Measurements from ENCODE around the gene EMP2.
"Not testable (repeated sequence)": the region's sequence is repeated elsewhere in the genome, so short reads cannot be mapped to it uniquely, and the experiment has no call there.

Gene EMP2, protein sequence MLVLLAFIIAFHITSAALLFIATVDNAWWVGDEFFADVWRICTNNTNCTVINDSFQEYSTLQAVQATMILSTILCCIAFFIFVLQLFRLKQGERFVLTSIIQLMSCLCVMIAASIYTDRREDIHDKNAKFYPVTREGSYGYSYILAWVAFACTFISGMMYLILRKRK

DNA sequence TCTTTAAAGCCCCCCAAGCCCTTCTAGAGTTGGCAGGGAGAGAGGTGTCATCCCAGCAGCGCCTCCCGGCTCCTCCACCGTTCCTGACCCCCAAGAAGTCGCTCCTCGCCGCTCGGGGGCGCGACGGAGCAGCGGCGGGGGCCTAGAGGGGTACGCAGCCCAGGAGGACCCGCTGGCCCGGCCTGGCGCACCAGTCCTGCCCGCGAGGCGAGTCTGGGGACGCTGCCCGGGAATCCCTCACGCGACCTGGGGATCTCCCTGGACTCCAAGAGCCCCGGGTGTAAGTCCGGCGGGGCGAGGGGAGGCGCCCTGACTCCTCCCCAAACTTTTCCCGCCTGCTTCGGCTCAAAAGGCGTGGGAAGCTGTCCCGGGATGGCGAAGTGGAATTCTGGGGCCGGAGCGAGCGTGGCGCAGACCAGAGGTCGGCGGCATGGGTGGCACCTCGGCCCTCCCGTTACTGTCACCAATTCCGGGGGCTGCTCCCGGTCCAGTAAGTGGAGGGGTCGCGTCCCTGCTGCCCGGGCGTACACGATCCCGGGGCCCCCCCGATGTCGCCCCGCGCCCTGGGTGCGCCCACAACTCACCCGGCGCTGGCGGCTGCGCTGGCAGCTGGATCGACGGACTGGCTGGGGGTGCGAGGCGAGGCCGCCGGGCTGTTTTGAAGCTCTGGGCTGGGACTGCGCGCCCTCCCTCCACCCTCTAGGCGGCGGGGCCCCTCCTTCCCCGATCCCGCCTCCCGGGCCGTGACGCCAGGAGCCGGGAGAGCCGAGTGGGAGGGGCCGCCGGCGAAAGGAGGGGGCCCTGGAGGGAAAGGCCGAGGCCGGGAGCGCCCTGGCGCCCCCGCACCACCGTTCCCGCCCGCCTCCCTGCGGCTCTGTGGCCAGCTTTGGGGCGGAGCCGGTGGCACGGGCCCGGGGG lies at the start of gene EMP2:
Gene EMP2, minus strand, starts transcription at position 634 of the 918 bp plus-strand sequence. CDS start 32,981 bp downstream, outside the sequence.
- peak in 1 of 2 donors; percentile 22 for DNase-seq

DNA sequence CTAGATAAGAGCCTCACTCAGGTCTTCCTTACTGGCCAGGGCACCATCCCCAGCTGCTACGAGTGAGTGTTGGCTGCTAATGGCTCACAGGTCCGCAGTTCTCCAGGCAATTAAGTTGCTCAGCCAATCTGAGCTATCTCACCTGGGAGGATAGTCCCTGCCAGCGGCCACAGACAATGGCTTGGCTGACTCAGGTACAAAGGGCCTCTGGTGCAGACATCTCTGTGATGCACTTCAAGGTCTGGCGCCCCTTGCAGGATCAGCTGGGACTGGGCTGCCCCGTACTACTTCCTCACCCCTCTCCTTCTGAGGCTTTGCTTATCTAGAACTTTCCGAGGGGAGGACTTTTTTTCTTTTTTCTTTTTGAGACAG lies 49.2 kb upstream of the EMP2 start:
- DNase-seq, result no peak

DNA sequence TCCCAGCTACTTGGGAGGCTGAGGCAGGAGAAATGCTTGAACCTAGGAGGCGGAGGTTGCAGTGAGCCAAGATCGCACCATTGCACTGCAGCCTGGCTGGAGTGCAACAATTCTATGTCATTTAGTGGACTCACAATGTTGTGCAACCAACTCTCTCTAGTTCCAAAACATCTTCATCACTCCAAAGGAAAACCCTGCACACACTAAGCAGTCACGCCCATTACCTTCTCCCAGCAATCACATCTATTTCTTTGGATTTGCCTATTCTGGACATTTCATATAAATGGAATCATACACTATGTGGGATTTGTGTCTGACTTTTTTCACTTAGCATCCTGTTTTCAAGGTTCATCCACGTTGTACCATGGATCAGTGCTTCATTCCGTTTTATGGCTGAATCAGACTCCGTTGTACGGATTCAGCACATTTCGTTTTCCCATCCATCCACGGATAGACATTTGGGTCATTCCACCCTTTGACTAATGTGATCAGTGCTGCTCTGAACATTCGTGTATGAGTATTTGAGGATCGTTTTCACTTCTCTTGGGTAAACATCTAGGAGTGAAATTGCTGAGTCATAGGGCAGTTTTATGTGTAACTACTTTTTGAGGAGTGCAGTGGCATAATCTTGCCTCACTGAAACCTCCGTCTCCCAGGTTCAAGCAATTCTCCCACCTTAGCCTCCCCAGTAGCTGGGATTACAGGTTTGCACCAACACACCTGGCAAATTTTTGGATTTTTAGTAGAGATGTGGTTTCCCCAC lies 45.4 kb upstream of the EMP2 start:
- no peak for DNase-seq

DNA sequence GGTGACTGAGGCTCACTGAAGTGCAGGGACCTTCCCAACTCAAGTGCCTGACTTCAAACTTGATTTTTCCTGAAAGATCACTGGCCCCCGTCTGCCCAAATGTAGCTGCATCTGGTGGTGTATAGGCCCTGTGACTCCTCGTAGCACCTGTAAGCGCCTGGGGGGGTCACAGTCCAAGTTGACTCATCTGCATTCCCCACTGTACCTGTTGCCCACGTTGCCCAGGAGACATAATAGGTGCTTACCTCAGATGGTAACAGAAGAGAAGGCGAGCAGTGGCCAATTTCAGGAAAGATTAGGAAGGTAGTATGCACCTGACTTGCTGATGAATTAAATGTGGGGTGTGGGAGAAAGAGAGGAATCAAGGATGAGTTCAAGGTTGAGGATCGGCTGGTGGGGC lies 44.1 kb upstream of the EMP2 start:
- DNase-seq, result no peak

DNA sequence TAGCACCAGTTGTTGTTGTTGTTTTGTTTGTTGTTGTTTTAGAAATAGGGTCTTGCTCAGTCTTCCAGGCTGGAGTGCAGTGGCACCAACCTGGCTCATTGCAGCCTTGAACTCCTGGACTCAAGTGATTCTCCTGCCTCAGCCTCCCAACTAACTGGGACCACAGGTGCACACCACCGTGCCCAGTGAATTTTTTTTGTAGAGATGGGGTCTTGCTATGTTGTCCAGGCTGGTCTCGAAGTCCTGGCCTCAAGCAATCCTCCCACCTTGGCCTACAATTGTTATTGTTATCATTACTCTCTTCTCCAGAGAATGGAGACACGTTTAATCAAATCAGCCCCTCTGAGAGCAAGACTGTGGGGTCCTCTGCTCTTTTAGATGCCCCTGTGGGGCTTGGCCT lies 42.7 kb upstream of the EMP2 start:
- no peak for DNase-seq

DNA sequence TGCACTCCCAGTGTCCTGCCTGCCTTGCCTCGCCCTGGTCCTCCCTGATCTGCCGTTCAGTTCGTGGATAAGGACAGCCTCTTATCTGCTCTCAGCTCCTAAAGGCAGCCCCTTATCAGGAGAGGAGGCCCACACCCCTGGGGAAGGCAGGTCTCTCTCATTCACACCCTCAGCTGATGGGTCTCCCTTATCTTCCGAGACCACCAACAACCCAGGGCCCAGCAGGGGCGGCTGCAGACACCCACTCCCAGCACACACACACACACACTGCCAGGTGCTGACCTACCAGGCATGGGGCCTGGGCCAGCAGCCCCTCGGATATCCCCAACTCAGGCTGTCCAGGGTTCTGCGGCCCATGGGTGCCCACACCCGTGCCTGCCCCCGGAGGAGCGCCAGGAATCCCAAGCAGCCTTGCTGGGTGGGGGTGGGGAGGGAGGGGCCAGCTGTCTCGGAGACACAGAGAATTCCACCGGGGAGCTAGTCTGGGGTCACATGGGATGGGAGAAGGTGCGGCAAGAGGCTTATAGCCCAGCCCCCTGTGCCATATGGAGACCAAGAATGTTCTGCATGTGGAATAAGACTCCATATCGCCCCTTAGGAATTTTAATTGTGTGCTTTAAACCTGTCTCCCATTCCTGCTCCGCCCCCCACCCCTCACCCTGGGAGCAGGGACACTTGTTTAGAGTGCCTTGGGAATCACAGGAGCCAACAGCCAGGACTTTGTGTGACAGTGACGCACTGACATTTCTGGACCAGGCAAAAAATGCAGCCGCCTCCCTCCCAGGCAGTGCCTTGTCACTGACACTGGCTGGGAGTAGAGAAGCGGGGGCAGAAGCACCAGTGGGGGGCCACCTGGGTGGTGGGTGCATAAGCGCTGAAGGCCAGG lies 41.9 kb upstream of the EMP2 start:
- DNase-seq, result no peak

DNA sequence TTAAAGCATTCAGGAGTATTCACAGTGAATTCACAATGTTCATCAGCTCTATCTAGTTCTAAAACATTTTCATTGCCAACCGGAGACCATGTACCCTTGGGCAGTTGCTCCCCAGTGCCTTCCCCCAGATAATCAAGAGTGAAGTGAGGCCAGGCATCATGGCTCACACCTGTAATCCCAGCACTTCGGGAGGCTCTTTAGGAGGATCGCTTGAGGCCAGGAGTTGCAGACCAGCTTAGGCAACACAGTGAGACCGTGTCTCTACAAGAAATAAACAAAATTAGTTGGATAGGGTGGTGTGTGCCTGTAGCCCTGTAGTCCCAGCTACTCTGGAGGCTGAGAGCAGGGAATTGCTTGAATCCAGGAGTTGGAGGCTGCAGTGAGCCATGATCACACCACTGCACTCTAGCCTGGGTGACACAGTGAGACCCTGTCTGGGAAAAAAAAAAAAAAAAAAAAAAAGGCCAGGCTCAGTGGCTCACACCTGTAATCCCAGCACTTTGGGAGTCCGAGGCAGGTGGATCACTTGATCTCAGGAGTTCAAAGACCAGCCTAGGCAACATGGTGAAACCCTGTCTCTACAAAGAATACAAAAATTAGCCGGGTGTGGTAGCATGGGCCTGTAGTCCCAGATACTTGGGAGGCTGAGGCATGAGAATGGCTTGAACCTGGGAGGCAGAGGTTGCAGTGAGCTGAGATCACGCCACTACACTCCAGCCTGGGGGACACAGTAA lies 41.0 kb upstream of the EMP2 start:
- not testable (repeated sequence) for DNase-seq

DNA sequence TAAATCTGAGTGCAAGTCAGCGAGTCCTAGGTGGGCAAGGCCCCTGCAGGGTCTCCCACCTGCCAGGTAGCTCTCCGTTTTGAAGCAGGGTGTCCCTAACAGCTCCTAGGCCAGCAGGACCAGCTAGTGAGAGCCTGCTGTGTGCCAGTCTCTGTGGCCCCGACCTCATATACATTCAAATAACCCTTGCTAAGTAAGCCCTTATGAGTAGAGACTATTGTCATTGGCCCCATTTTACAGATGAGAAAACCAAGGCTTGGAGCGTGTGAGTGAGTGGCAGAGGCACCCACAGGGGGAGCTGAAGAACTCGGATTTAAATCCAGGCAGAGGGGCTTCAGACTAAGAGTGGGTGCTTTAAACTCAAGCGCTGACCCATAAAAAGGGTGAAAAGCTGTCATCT lies 39.7 kb upstream of the EMP2 start:
- no peak for DNase-seq

DNA sequence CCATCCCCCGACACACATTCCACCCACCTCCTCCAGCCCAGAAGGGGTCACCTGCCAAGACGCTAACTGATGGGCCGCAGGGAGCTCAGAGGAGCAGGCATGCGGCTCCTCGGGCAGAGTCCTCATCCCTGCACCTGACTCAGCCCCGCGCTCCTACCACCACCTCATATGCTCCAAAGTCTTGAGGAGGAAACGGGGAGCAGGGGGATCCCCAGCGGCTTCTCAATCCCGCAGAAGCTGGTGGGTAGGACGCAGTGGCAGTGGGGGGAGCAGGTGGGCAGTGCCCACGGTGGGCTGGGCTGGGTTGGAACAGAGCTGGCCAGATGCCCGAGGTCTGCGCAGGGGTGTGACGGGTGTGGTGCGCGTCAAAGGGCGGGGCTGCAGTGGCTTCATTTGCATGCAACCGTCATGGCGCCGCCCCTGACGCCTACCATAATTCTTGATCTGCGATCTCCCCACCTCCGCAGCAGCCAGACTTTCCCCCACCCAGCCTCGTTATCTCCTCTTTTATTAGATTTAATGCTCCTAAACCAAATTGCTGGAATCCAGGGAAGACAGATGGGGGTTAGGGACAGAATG lies 39.0 kb upstream of the EMP2 start:
- peak in 1 of 2 donors; percentile 16 for DNase-seq

DNA sequence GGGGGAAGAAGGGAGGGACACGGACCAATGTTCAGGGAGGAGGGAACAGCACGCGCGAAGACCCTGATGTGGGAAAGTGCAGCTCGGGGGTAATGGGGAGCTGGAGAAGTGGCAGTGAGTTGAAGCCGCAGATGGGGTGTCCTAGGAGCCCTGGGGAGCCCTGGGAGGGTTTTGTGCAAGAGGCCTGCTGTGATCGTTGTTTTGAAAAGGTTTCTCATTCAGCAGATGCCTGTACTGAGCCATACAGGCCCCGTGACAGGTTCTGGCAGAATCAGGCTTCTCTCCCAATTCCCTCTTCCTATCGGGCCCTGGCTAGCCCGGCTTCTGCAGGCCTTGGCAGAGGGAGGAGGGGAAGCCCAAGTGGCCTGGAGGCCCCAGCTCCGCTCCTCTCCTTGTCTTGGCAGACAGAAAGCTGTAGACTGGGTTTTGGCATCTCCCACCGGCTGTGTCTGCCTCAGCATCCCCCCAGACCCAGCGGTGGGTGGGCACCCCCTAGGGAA lies 38.4 kb upstream of the EMP2 start:
- no peak for DNase-seq

DNA sequence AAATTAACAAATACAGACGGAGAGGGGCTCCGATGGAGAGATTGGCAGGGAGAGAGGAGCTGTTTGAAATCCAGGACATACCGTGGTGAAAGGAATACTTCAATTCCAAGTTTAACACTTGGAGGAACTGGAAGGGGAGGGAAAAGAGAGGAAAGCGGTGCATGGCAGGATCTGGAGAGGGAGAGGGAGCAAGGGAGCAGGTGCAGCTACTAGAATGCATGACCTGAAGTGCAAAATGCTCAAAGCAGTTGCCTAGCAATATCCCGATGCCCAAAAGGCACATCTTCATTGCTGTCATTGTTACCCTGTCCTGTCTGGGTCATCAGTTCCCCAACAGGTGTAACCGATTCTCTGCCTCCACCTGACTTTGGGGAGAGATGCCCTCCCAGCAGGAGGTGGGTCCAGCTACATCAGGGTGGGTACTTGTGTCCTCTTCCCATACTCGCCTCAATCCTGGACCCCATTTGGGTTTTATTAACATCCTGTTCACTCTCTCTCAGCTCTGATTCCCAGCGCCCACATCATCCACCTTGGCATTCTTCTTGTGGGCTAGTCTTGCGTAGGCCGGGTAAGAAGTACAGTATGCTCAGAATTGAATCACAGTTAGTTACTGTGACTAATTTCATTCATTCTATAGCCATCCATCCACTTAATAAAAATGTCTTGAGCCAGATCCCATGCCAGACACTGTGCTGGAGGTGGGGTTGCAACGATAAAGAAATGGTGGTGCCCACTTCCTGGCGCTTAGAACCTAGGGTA lies 37.4 kb upstream of the EMP2 start:
- DNase-seq, result no peak

DNA sequence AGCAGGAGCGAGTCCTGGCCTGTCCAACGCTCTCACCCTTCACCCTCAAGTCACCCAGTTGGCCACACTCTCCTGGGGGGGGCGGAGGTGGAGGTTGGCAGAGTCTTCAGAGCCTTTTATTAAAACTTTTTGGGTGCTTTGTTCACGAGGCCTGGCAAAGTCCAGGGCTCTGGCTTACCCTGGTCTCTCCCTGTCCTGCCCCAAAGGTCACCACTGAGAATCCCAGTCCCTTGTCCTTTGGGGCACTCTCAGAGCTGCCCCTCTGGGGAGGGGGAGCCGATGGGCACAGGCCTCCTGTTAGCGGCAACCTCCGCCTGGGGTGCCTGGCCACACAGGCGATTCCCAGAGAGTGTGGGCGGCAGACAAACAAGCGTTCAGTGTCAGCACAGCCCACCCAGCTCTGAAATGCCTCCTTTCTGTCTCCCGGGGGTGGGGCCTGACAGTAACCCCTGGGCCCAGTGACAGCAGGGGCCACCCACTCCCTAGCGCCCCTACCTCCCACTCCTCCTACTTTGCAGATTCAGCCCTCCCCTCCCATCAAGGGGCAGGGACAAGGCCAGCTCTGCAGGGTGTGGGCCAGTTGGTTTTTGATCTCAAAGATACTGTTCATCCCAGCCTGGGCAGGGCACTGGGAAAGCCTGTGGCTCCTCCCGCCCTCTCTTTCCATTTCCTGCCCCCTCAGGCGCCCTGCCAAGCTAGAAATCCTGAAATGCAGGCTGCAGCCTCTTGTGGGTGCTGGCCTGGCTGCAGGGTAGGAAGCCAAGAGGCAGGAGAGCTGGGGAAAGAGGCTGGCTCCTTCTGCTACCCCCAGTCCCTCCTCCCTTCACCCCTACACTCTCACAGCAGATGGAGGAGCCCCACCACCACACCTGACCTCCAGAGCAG lies 36.6 kb upstream of the EMP2 start:
- no peak for DNase-seq

DNA sequence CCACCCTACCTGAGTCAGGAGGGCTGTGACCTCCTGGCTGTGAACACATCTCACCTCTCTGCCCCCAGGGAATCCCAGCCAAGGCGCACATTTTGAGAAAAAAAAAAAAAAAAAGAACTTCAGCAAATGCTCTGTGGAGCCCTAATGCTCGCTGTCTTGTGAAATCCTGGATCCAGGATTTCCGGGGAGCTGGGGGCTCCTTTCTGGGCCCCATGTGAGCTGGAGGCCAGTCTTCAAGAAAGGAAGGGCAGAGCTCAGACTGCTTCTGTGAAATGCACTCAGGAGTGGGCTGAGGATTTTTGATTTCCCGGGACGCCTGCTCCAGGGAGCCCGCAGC lies 36.0 kb upstream of the EMP2 start:
- DNase-seq, result no peak

DNA sequence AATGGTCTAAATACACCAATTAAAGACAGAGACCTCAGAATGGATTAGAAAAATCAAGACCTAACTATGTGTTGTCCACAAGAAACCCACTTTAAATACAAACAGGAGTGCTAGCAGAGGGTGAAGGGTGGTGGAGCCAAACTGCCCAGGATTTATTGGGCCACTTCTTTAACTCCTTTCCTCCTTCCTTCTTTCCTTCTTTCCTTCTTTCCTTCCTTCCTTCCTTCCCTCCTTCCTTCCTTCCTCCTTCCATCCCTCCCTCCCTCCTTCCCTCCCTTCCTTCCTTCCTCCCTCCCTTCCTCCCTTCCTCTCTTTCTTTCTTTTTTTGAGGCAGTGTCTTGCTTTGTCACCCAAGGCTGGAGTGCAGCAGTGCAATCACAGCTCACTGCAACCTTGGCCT lies 34.3 kb upstream of the EMP2 start:
- DNase-seq, result no peak

DNA sequence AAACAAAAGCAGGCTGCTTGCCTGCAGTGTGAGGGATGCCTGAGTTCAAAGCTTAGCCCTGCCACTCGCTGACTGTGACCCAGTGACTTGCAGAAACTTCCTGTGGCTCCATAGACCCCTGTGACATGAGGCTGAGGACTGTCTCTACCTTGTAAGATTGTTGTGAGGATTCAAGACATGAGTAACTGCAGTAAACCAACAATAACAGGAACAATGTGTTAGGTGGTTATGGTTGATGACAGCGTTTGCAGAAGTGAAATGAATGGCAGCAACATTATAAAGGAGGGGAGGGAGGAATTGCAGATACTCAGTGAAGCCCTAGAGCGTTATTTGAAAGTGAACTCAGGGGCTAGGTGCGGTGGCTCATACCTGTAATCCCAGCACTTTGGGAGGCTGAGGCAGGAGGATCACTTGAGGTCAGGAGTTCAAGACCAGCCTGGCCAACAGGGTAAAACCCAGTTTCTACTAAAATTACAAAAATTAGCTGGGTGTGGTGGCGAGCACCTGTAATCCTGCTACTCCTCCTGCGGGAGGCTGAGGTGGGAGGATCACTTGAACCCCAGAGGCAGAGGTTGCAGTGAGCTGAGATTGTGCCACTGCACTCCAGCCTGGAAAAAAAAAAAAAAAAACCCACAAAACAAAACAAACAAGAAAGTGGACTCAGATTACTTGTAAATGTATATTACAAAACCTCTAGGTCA lies 33.5 kb upstream of the EMP2 start:
- DNase-seq, result no peak

DNA sequence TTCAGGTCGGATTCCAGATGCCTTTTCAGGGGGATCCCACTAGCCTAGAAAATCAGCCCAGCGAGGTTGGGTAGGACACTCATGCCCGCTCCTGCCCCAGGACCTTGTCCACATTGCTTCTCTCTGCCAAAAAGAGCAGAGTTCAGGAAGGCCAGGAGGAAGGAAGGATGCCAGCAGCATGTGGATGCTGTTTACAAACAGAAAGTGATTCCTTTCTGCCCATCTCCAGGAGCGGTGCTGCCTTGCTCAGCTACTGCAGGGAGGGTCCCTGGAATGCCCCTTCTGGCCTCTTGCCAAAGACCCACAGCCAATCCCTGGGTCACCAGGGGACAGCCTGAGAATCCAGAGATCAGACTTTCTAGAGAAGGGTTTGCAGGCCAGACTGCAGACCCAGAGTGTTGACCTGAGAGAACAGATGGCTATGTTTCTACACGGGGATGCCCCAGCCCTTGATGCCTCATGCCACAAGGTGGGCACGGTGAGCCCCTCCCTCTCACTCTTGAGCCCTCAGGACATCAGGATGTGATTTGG lies 32.3 kb upstream of the EMP2 start:
- no peak for DNase-seq

DNA sequence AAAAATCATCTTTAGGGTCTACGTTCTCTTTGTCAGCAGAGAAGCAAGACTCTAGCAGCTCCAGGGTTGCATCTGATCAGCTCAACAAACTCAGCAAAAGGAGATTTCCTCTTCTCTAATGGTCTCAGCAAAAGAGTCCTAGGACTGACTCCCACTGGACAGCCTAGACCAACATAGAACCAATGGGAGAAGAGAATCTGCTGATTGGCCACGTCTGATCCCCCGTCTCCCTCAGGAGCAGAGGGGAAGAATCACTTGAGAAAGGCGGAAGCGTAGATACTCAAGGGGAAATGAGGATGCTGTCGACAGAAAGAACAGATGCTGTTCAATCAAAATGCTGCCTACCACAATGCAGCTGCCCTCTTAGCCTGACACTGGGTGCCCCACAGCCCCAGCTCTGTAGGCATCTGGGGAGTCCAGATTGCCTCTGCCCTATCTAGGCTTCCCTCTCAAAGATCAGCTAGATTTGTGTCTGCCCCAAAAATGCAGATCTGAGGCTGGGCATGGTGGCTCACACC lies 31.5 kb upstream of the EMP2 start:
- DNase-seq, result no peak

DNA sequence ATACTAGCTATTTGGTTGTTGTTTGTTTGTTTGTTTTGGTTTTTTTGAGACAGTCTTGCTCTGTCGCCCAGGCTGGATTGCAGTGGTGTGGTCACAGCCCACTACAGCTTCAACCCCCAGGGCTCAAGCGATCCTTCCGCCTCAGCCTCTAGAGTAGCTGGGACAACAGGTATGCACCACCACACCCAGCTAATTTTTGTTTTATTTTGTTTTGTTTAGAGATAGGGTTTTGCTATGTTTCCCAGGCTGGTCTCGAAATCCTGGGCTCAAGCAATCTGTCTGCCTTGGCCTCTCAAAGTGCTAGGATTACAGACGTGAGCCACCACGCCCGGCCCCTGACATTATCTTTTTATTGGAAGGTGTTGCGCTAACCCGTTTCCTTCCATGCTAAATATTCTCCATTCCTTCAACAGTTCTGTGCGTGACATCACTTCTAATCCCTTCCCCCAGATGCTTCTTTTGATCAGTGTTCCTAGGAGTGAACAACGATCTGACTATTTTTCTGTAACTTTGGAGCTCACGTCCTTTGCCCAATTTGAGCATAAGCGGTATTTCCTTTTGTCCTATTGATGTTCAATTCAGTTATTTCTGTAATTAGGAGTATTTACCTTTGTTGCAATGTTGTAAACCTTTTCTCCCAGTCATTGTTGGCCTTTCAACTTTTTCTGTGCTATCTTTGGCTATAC lies 30.2 kb upstream of the EMP2 start:
- DNase-seq, result no peak

Measured in bone marrow (tissue), 2 donors.